PC-9 (cell line): Measurements from ENCODE around the gene KIFC3.

Source experiments
- EZH2 ChIP-seq: fragments of 200-600 bp; sonication (generic); IDR thresholded peaks from 2 replicates; pipeline ENCODE4 v1.8.0; 2017; ENCODE audit warnings: antibody characterized with exemption, low read depth
- TF ChIP-seq, protein P1 (sequence below): fragments of 200-600 bp; sonication (generic); conservative IDR thresholded peaks from 2 replicates; pipeline ENCODE4 v1.6.1; 2017; ENCODE audit warnings: mixed run types, antibody characterized with exemption, mild to moderate bottlenecking, moderate library complexity

DNA sequence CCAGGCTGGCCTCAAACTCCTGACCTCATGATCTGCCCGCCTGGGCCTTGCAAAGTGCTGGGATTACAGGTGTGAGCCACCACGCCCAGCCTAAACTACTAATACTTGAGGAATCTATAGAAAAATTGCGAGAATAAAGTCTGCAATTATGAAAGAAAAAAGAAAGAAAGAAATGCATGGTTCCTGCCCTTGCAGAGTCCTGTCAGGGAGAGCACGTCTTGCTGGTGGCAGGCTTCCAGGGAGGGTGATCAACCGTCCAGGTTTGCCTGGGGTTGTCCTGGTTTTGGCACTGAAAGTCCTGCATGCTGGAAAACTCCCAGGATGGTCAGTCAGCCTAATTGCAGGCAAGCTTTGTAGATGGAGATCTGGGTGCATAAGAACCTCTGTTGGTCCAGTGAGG lies 21.5 kb upstream of the KIFC3 start:
- TF ChIP-seq, protein P1, sequence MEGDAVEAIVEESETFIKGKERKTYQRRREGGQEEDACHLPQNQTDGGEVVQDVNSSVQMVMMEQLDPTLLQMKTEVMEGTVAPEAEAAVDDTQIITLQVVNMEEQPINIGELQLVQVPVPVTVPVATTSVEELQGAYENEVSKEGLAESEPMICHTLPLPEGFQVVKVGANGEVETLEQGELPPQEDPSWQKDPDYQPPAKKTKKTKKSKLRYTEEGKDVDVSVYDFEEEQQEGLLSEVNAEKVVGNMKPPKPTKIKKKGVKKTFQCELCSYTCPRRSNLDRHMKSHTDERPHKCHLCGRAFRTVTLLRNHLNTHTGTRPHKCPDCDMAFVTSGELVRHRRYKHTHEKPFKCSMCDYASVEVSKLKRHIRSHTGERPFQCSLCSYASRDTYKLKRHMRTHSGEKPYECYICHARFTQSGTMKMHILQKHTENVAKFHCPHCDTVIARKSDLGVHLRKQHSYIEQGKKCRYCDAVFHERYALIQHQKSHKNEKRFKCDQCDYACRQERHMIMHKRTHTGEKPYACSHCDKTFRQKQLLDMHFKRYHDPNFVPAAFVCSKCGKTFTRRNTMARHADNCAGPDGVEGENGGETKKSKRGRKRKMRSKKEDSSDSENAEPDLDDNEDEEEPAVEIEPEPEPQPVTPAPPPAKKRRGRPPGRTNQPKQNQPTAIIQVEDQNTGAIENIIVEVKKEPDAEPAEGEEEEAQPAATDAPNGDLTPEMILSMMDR: no peak
- TF ChIP-seq EZH2: no peak
